Activated naive CD8-positive, alpha-beta T cell treated with anti-CD3 and anti-CD28 coated beads for 36 hours (primary cell): ENCODE measurements around the gene TMEM263. TPM values are rescaled to one million over a fixed set of nuclear protein-coding genes. Genes with fewer than 3 reads are reported as not detected.

Experiments used
- DNase-seq: peaks from one replicate; pipeline ENCODE4 v3.0.0; 2021
- H3K27ac Mint-ChIP-seq: one replicate; pipeline ENCODE4 v1.8.0; 2022; ENCODE audit warnings: mild to moderate bottlenecking, moderate library complexity, mixed read lengths
- H3K27me3 Mint-ChIP-seq: one replicate; pipeline ENCODE4 v1.8.0; 2022; ENCODE audit warnings: mild to moderate bottlenecking, mixed read lengths
- H3K36me3 Mint-ChIP-seq: one replicate; pipeline ENCODE4 v1.8.0; 2021; ENCODE audit warnings: mild to moderate bottlenecking, mixed read lengths
- H3K4me1 Mint-ChIP-seq: one replicate; pipeline ENCODE4 v1.8.0; 2021; ENCODE audit warnings: mixed read lengths
- H3K4me3 Mint-ChIP-seq: one replicate; pipeline ENCODE4 v1.8.0; 2022; ENCODE audit warnings: mild to moderate bottlenecking, moderate library complexity, mixed read lengths
- H3K9me3 Mint-ChIP-seq: one replicate; pipeline ENCODE4 v1.8.0; 2022; ENCODE audit warnings: mixed read lengths
- total RNA-seq, 2 experiments: library from RNA; stranded (reverse); gene quantifications; one replicate each; pipeline ENCODE4 v1.2.3, GENCODE V29; 2021

TMEM263 gene
- total RNA-seq, 2 experiments from 2014 or later, result 33.2 to 37.7 TPM

GRCh38 chr12:106964526-106964925 is 8.8 kb downstream of the TMEM263 start:
- DNase-seq, result no peak
- peaks cover 14% of the 10 kb centered on the region for H3K36me3 Mint-ChIP-seq
- no peak overlapping the region for H3K27ac Mint-ChIP-seq
- H3K4me3 Mint-ChIP-seq, result no peak overlapping the region
- H3K9me3 Mint-ChIP-seq, result no peaks in the 10 kb centered on the region
- H3K27me3 Mint-ChIP-seq, result no peaks in the 10 kb centered on the region
- H3K4me1 Mint-ChIP-seq, result peaks cover 17% of the 10 kb centered on the region

- H3K27ac Mint-ChIP-seq, result peak overlapping the region; percentile 47
- no peak overlapping the region for H3K4me3 Mint-ChIP-seq
- H3K4me1 Mint-ChIP-seq, result peaks cover 23% of the 10 kb centered on the region
- DNase-seq, result no peak
- no peaks in the 10 kb centered on the region for H3K9me3 Mint-ChIP-seq
- H3K36me3 Mint-ChIP-seq, result peaks cover 25% of the 10 kb centered on the region
- no peaks in the 10 kb centered on the region for H3K27me3 Mint-ChIP-seq
These were observed 15.4 kb downstream of the TMEM263 start for GRCh38 chr12:106971065-106971464.

- Mint-ChIP-seq H3K36me3 (peaks cover 20% of the 10 kb centered on the region), H3K27me3 (no peaks in the 10 kb centered on the region), H3K4me3 (no peak overlapping the region), H3K4me1 (peaks cover 23% of the 10 kb centered on the region), H3K27ac (no peak overlapping the region), H3K9me3 (no peaks in the 10 kb centered on the region)
- no peak for DNase-seq
These were observed 17.8 kb downstream of the TMEM263 start for GRCh38 chr12:106973545-106973944.

- H3K36me3 Mint-ChIP-seq, result peaks cover 20% of the 10 kb centered on the region
- no peaks in the 10 kb centered on the region for H3K27me3 Mint-ChIP-seq
- peaks cover 23% of the 10 kb centered on the region for H3K4me1 Mint-ChIP-seq
- H3K9me3 Mint-ChIP-seq, result no peaks in the 10 kb centered on the region
- peak overlapping the region; percentile 1 for H3K27ac Mint-ChIP-seq
- DNase-seq, result no peak
- no peak overlapping the region for H3K4me3 Mint-ChIP-seq
These were observed 18.8 kb downstream of the TMEM263 start for GRCh38 chr12:106974511-106974910.

GRCh38 chr12:106975098-106975497 is 19.4 kb downstream of the TMEM263 start:
- Mint-ChIP-seq H3K9me3 (no peaks in the 10 kb centered on the region), H3K27me3 (no peaks in the 10 kb centered on the region), H3K4me3 (no peak overlapping the region), H3K4me1 (peaks cover 23% of the 10 kb centered on the region), H3K27ac (no peak overlapping the region), H3K36me3 (peaks cover 20% of the 10 kb centered on the region)
- no peak for DNase-seq

- Mint-ChIP-seq H3K36me3 (peaks cover 16% of the 10 kb centered on the region), H3K9me3 (no peaks in the 10 kb centered on the region), H3K4me1 (peaks cover 20% of the 10 kb centered on the region), H3K27me3 (no peaks in the 10 kb centered on the region), H3K4me3 (no peak overlapping the region), H3K27ac (no peak overlapping the region)
- no peak for DNase-seq
These were observed 20.4 kb downstream of the TMEM263 start for GRCh38 chr12:106975993-106976658.

- Mint-ChIP-seq H3K4me1 (peaks cover 19% of the 10 kb centered on the region), H3K36me3 (peaks cover 13% of the 10 kb centered on the region), H3K27ac (no peak overlapping the region), H3K9me3 (no peaks in the 10 kb centered on the region), H3K4me3 (no peak overlapping the region), H3K27me3 (no peaks in the 10 kb centered on the region)
- no peak for DNase-seq
These were observed 21.0 kb downstream of the TMEM263 start for GRCh38 chr12:106976668-106977067.

- Mint-ChIP-seq H3K4me3 (no peak overlapping the region), H3K27me3 (no peaks in the 10 kb centered on the region), H3K9me3 (no peaks in the 10 kb centered on the region), H3K27ac (no peak overlapping the region), H3K36me3 (peaks cover 14% of the 10 kb centered on the region), H3K4me1 (peaks cover 24% of the 10 kb centered on the region)
- DNase-seq, result no peak
These were observed 22.5 kb downstream of the TMEM263 start for GRCh38 chr12:106978035-106978800.

- no peaks in the 10 kb centered on the region for H3K27me3 Mint-ChIP-seq
- DNase-seq, result no peak
- H3K4me1 Mint-ChIP-seq, result peaks cover 32% of the 10 kb centered on the region
- no peak overlapping the region for H3K4me3 Mint-ChIP-seq
- peaks cover 31% of the 10 kb centered on the region for H3K36me3 Mint-ChIP-seq
- H3K27ac Mint-ChIP-seq, result no peak overlapping the region
- peaks cover 14% of the 10 kb centered on the region for H3K9me3 Mint-ChIP-seq
These were observed 25.2 kb downstream of the TMEM263 start for GRCh38 chr12:106980944-106981343.

GRCh38 chr12:106981788-106982187 is 26.1 kb downstream of the TMEM263 start:
- H3K27ac Mint-ChIP-seq, result no peak overlapping the region
- H3K27me3 Mint-ChIP-seq, result no peaks in the 10 kb centered on the region
- peaks cover 14% of the 10 kb centered on the region for H3K9me3 Mint-ChIP-seq
- peaks cover 29% of the 10 kb centered on the region for H3K36me3 Mint-ChIP-seq
- no peak for DNase-seq
- peaks cover 34% of the 10 kb centered on the region for H3K4me1 Mint-ChIP-seq
- H3K4me3 Mint-ChIP-seq, result no peak overlapping the region

- no peak for DNase-seq
- peaks cover 14% of the 10 kb centered on the region for H3K9me3 Mint-ChIP-seq
- peaks cover 34% of the 10 kb centered on the region for H3K4me1 Mint-ChIP-seq
- H3K4me3 Mint-ChIP-seq, result no peak overlapping the region
- peaks cover 29% of the 10 kb centered on the region for H3K36me3 Mint-ChIP-seq
- no peak overlapping the region for H3K27ac Mint-ChIP-seq
- no peaks in the 10 kb centered on the region for H3K27me3 Mint-ChIP-seq
These were observed 26.5 kb downstream of the TMEM263 start for GRCh38 chr12:106982229-106982628.

- H3K36me3 Mint-ChIP-seq, result peaks cover 26% of the 10 kb centered on the region
- peaks cover 34% of the 10 kb centered on the region for H3K4me1 Mint-ChIP-seq
- H3K4me3 Mint-ChIP-seq, result no peak overlapping the region
- H3K27me3 Mint-ChIP-seq, result no peaks in the 10 kb centered on the region
- DNase-seq, result no peak
- peaks cover 14% of the 10 kb centered on the region for H3K9me3 Mint-ChIP-seq
- H3K27ac Mint-ChIP-seq, result no peak overlapping the region
These were observed 29.0 kb downstream of the TMEM263 start for GRCh38 chr12:106984588-106985137.

GRCh38 chr12:106985479-106985878 is 29.8 kb downstream of the TMEM263 start:
- peaks cover 14% of the 10 kb centered on the region for H3K9me3 Mint-ChIP-seq
- peaks cover 34% of the 10 kb centered on the region for H3K4me1 Mint-ChIP-seq
- no peak for DNase-seq
- peak overlapping the region; percentile 89 for H3K4me3 Mint-ChIP-seq
- no peaks in the 10 kb centered on the region for H3K27me3 Mint-ChIP-seq
- peaks cover 26% of the 10 kb centered on the region for H3K36me3 Mint-ChIP-seq
- no peak overlapping the region for H3K27ac Mint-ChIP-seq

- peaks cover 34% of the 10 kb centered on the region for H3K4me1 Mint-ChIP-seq
- peaks cover 26% of the 10 kb centered on the region for H3K36me3 Mint-ChIP-seq
- H3K27me3 Mint-ChIP-seq, result no peaks in the 10 kb centered on the region
- peaks cover 14% of the 10 kb centered on the region for H3K9me3 Mint-ChIP-seq
- H3K4me3 Mint-ChIP-seq, result peak overlapping the region; percentile 89
- H3K27ac Mint-ChIP-seq, result no peak overlapping the region
- no peak for DNase-seq
These were observed 30.4 kb downstream of the TMEM263 start for GRCh38 chr12:106986135-106986534.

- DNase-seq, result peak; percentile 81
- H3K27me3 Mint-ChIP-seq, result no peaks in the 10 kb centered on the region
- H3K9me3 Mint-ChIP-seq, result peaks cover 14% of the 10 kb centered on the region
- peaks cover 34% of the 10 kb centered on the region for H3K4me1 Mint-ChIP-seq
- peak within 1 kb of the TSS; percentile 86 for H3K27ac Mint-ChIP-seq
- peak within 1 kb of the TSS; percentile 89 for H3K4me3 Mint-ChIP-seq
- peaks cover 26% of the 10 kb centered on the region for H3K36me3 Mint-ChIP-seq
These were observed 31.1 kb downstream of the TMEM263 start, which contains the start of gene MTERF2 for GRCh38 chr12:106986625-106987389. Gene MTERF2, minus strand, starts transcription at chr12:106987146. Its CDS starts 8,432 bp downstream, at chr12:106978714.
